Stimulated activated naive B cell treated with anti-CD40 and anti-IgM and Interleukin-4, amounts not matched to agents 10 μg/mL and 1 μg/mL and 100 μg/mL, for 72 hours (primary cell): ENCODE results near the gene RPS25.
"Not testable (repeated sequence)": the region's sequence is repeated elsewhere in the genome, so short reads cannot be mapped to it uniquely, and the experiment has no call there.

Source experiments
- ATAC-seq, 2 donors: fragments of 150-1000 bp; cut with Tn5 transposase; replicated peaks; 2 replicates each; pipeline ENCODE4 v1.10.0; 2021; ENCODE audit warnings: moderate library complexity in 1 of 2
- DNase-seq: peaks from one replicate; pipeline ENCODE4 v3.0.0; 2021
- H3K27ac Mint-ChIP-seq: one replicate; pipeline ENCODE4 v1.8.0; 2022; ENCODE audit warnings: mild to moderate bottlenecking, mixed read lengths
- H3K27me3 Mint-ChIP-seq, 2 donors: one replicate each; pipeline ENCODE4 v1.8.0; 2022; ENCODE audit warnings: mixed read lengths in 2 of 2
- H3K36me3 Mint-ChIP-seq, 2 donors: one replicate each; pipeline ENCODE4 v1.8.0; 2022; ENCODE audit warnings: mixed read lengths in 2 of 2, mild to moderate bottlenecking in 1 of 2
- H3K4me1 Mint-ChIP-seq, 2 donors: one replicate each; pipeline ENCODE4 v1.8.0; 2022; ENCODE audit warnings: mixed read lengths in 2 of 2, mild to moderate bottlenecking in 1 of 2
- H3K4me3 Mint-ChIP-seq, 2 donors: one replicate each; pipeline ENCODE4 v1.8.0; 2022; ENCODE audit warnings: mild to moderate bottlenecking in 2 of 2, mixed read lengths in 2 of 2, moderate library complexity in 1 of 2
- H3K9me3 Mint-ChIP-seq, 2 donors: one replicate each; pipeline ENCODE4 v1.8.0; 2022; ENCODE audit warnings: mixed read lengths in 2 of 2, mild to moderate bottlenecking in 1 of 2

RPS25 gene

GRCh38 chr11:119016216-119017009, 1.7 kb downstream of the RPS25 start:
- Mint-ChIP-seq H3K36me3 (peaks cover 44 to 60% of the 10 kb centered on the region in 2 donors), H3K9me3 (no peaks in the 10 kb centered on the region), H3K4me3 (peak overlapping the region; percentile 69 to 98), H3K27me3 (no peaks in the 10 kb centered on the region), H3K4me1 (peaks cover 25 to 32% of the 10 kb centered on the region in 2 donors), H3K27ac (peak overlapping the region; percentile 51)
- no peak for ATAC-seq
- DNase-seq = no peak

GRCh38 chr11:119015054-119015611, 3.0 kb downstream of the RPS25 start:
- Mint-ChIP-seq H3K4me1 (peaks cover 25 to 28% of the 10 kb centered on the region in 2 donors), H3K36me3 (peaks cover 53 to 65% of the 10 kb centered on the region in 2 donors), H3K27me3 (no peaks in the 10 kb centered on the region), H3K27ac (peak overlapping the region; percentile 69), H3K4me3 (peak overlapping the region; percentile 30 to 57), H3K9me3 (no peaks in the 10 kb centered on the region)
- DNase-seq = no peak
- no peak for ATAC-seq

- H3K36me3 Mint-ChIP-seq = peaks cover 53 to 69% of the 10 kb centered on the region in 2 donors
- ATAC-seq (no peak), DNase-seq (no peak)
- H3K4me3 Mint-ChIP-seq = no peak overlapping the region
- peaks cover 24 to 28% of the 10 kb centered on the region in 2 donors for H3K4me1 Mint-ChIP-seq
- peak overlapping the region; percentile 51 for H3K27ac Mint-ChIP-seq
- no peaks in the 10 kb centered on the region for H3K9me3 Mint-ChIP-seq
- H3K27me3 Mint-ChIP-seq = no peaks in the 10 kb centered on the region
Measured at GRCh38 chr11:119014209-119014924, 3.8 kb downstream of the RPS25 start.

- peak overlapping the region; percentile 56 for H3K27ac Mint-ChIP-seq
- DNase-seq (no peak), ATAC-seq (no peak)
- peaks cover 24 to 28% of the 10 kb centered on the region in 2 donors for H3K4me1 Mint-ChIP-seq
- H3K9me3 Mint-ChIP-seq = no peaks in the 10 kb centered on the region
- H3K4me3 Mint-ChIP-seq = no peak overlapping the region
- peaks cover 56 to 63% of the 10 kb centered on the region in 2 donors for H3K36me3 Mint-ChIP-seq
- no peaks in the 10 kb centered on the region for H3K27me3 Mint-ChIP-seq
Measured at GRCh38 chr11:119012629-119013170, 5.4 kb downstream of the RPS25 start.

- Mint-ChIP-seq H3K27ac (no peak overlapping the region), H3K36me3 (peaks cover 61 to 62% of the 10 kb centered on the region in 2 donors), H3K9me3 (no peaks in the 10 kb centered on the region), H3K4me1 (peaks cover 29 to 33% of the 10 kb centered on the region in 2 donors), H3K4me3 (no peak overlapping the region), H3K27me3 (no peaks in the 10 kb centered on the region)
- no peak for ATAC-seq
- no peak for DNase-seq
Measured at GRCh38 chr11:119011476-119012053, 6.6 kb downstream of the RPS25 start.

GRCh38 chr11:119006656-119007055, 11.5 kb downstream of the RPS25 start:
- H3K4me3 Mint-ChIP-seq = no peak overlapping the region
- peaks cover 7 to 13% of the 10 kb centered on the region in 2 donors for H3K4me1 Mint-ChIP-seq
- H3K36me3 Mint-ChIP-seq = peaks cover 39 to 47% of the 10 kb centered on the region in 2 donors
- H3K27me3 Mint-ChIP-seq = no peaks in the 10 kb centered on the region
- DNase-seq = no peak
- no peaks in the 10 kb centered on the region for H3K9me3 Mint-ChIP-seq
- no peak for ATAC-seq
- peak overlapping the region; percentile 51 for H3K27ac Mint-ChIP-seq

- H3K4me3 Mint-ChIP-seq = no peak overlapping the region
- peaks cover 15 to 42% of the 10 kb centered on the region in 2 donors for H3K4me1 Mint-ChIP-seq
- DNase-seq = no peak
- H3K27ac Mint-ChIP-seq = no peak overlapping the region
- no peaks in the 10 kb centered on the region for H3K9me3 Mint-ChIP-seq
- peaks cover 16 to 39% of the 10 kb centered on the region in 2 donors for H3K36me3 Mint-ChIP-seq
- no peak for ATAC-seq
- no peaks in the 10 kb centered on the region for H3K27me3 Mint-ChIP-seq
Measured at GRCh38 chr11:119000906-119001305, 17.2 kb downstream of the RPS25 start.

GRCh38 chr11:118998822-118999221, 19.3 kb downstream of the RPS25 start:
- ATAC-seq (no peak), DNase-seq (no peak)
- Mint-ChIP-seq H3K9me3 (no peaks in the 10 kb centered on the region), H3K4me1 (peaks cover 15 to 44% of the 10 kb centered on the region in 2 donors), H3K36me3 (peaks cover 13 to 31% of the 10 kb centered on the region in 2 donors), H3K27ac (peak overlapping the region; percentile 97), H3K27me3 (no peaks in the 10 kb centered on the region), H3K4me3 (peak overlapping the region; percentile 97 to 98)

- no peak for DNase-seq
- Mint-ChIP-seq H3K4me1 (peaks cover 15 to 44% of the 10 kb centered on the region in 2 donors), H3K27ac (peak overlapping the region; percentile 97), H3K9me3 (no peaks in the 10 kb centered on the region), H3K27me3 (no peaks in the 10 kb centered on the region), H3K4me3 (peak overlapping the region; percentile 97 to 98), H3K36me3 (peaks cover 15 to 32% of the 10 kb centered on the region in 2 donors)
- ATAC-seq = no peak
Measured at GRCh38 chr11:118998388-118998717, 19.8 kb downstream of the RPS25 start.

- ATAC-seq (peak; percentile 90 to 97), DNase-seq (peak; percentile 93)
- Mint-ChIP-seq H3K9me3 (no peaks in the 10 kb centered on the region), H3K4me1 (peaks cover 15 to 44% of the 10 kb centered on the region in 2 donors), H3K36me3 (peaks cover 13 to 27% of the 10 kb centered on the region in 2 donors), H3K27me3 (no peaks in the 10 kb centered on the region), H3K27ac (peak within 1 kb of the TSS; percentile 97), H3K4me3 (peak within 1 kb of the TSS; percentile 97 to 98)
Measured at GRCh38 chr11:118997627-118998387, 20.3 kb downstream of the RPS25 start, which contains the start of gene CENATAC. Gene CENATAC (plus strand): TSS chr11:118998138. CDS start chr11:118998198, 60 bp downstream.

- peak overlapping the region; percentile 97 for H3K27ac Mint-ChIP-seq
- peak; percentile 44 to 62 for ATAC-seq
- DNase-seq = peak; percentile 56
- H3K4me1 Mint-ChIP-seq = peaks cover 15 to 44% of the 10 kb centered on the region in 2 donors
- peak overlapping the region; percentile 97 to 98 for H3K4me3 Mint-ChIP-seq
- no peaks in the 10 kb centered on the region for H3K9me3 Mint-ChIP-seq
- peaks cover 13 to 27% of the 10 kb centered on the region in 2 donors for H3K36me3 Mint-ChIP-seq
- H3K27me3 Mint-ChIP-seq = no peaks in the 10 kb centered on the region
Measured at GRCh38 chr11:118996926-118997626, 21.1 kb downstream of the RPS25 start.

- H3K27ac Mint-ChIP-seq, H3K4me1 Mint-ChIP-seq: not testable (repeated sequence)
Measured at GRCh38 chr11:118991486-118992038, 26.6 kb downstream of the RPS25 start.

GRCh38 chr11:118988280-118988679, 29.9 kb downstream of the RPS25 start:
- peaks cover 5 to 15% of the 10 kb centered on the region in 2 donors for H3K36me3 Mint-ChIP-seq
- H3K27me3 Mint-ChIP-seq = no peaks in the 10 kb centered on the region
- DNase-seq (no peak), ATAC-seq (no peak)
- no peak overlapping the region for H3K27ac Mint-ChIP-seq
- H3K9me3 Mint-ChIP-seq = no peaks in the 10 kb centered on the region
- H3K4me3 Mint-ChIP-seq = no peak overlapping the region
- no peaks in the 10 kb centered on the region for H3K4me1 Mint-ChIP-seq

More at GRCh38 chr11:118991486-118992038, 26.6 kb downstream of the RPS25 start:
- H3K27me3 Mint-ChIP-seq, H3K9me3 Mint-ChIP-seq, ATAC-seq, DNase-seq, H3K4me3 Mint-ChIP-seq: not testable (repeated sequence)
- H3K36me3 Mint-ChIP-seq = peaks cover 7 to 23% of the 10 kb centered on the region in 2 donors
